GM18511 (cell line): ENCODE measurements around the gene PIK3AP1.
A peak's percentile ranks its signal among the peaks of the same experiment; 100 is the strongest.
"Not testable (repeated sequence)": the region's sequence is repeated elsewhere in the genome, so short reads cannot be mapped to it uniquely, and the experiment has no call there.

Source experiments
- ATAC-seq: cut with Tn5 transposase; IDR thresholded peaks from one replicate; pipeline ENCODE4 v1.9.1; 2021; ENCODE audit warnings: mild to moderate bottlenecking, moderate library complexity; ENCODE audit not compliant: unreplicated experiment

PIK3AP1 gene

DNA sequence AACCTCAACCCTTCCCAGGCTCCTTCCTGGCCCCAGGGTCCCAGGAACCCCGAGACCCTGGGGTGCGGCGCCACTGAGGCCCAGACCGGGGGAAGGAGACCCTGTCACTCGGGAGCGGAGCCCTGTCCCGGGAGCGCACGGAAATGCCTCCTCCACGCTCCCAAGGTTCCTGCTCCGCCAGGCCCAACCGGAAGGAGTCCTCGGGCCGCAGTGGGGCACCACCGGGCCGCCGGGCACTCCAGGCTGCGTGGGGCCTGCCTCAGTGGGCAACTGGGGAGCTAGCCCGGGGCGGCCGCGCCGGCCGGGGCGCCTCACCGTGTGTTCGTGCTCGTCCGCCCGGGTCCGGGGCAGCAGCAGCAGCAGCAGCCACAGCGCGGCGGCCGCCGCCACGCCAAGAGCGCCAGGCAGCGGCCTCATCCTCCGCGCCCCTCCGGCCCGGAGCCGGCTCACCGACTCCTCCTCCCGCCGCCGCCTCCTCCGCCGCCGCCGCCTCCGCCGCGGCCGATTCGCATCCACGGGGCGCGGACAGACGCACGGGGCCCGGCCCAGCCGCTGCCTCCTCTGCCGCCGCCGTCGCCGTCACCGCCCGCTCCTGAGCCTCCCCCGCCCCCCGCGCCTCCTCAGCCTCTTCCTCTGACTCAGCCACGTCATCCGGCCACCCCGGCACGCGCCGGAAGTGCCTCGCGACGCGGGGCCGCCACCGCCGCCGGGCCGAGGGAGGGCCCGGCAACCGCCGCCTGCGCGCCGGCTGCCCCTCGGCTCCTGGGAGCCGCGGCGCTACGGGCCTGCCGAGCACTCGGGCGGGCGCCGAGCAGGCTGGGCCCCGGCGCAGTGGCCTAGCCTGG, 133.7 kb downstream of the PIK3AP1 start, which contains the start of gene TM9SF3:
TM9SF3 (minus strand) TSS at position 594 of the 845 bp plus-strand sequence; CDS start at position 417, 177 bp downstream.
- ATAC-seq: peak; percentile 77

DNA sequence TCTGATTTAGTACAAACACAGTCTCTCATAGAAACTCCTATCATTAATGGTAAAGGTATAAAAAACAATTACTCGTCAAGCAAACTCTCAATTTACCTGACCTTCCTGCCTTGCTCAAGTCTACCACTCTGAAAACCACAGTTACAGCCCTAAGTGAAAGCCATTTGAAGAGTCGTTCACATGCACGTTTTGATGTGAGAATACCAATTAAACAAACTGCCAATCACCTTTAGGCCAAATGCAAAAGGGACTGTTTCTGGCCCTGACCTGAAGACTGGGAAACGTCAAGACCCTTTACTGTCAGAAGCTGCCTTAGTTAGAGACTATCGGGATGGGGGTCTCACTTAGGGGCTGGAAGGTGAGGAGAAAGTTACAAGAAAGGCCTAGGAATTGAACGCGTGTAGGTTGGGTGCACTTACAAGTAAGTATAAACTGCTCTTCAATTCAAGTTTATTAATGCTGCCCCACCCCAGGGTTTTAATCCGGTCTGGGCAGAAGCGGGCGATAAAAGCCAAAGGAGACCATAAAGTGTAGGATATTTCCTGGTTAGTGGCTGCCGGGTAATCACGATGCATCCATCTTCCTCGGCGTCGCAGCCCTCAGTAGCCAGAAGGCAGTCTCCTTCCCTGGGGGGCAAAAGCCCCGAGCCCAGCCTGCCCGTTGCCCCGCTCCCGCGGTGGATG, 134.4 kb downstream of the PIK3AP1 start:
- peak; percentile 15 for ATAC-seq

DNA sequence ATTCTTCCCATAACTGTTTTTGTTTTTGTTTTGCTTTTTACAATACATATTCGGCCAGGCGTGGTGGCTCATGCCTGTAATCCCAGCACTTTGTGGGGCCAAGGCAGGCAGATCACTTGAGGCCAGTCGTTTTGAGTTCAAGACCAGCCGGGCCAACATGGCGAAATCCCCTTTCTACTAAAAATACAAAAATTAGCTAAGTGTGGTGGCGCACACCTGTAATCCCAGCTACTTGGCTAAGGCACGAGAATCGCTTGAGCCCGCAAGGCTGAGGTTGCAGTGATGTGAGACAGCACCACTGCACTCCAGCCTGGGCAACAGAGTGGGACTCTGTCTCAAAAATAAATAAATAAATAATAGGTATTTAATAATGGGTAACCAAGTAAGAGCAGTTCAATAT, 135.8 kb downstream of the PIK3AP1 start:
- no peak for ATAC-seq

DNA sequence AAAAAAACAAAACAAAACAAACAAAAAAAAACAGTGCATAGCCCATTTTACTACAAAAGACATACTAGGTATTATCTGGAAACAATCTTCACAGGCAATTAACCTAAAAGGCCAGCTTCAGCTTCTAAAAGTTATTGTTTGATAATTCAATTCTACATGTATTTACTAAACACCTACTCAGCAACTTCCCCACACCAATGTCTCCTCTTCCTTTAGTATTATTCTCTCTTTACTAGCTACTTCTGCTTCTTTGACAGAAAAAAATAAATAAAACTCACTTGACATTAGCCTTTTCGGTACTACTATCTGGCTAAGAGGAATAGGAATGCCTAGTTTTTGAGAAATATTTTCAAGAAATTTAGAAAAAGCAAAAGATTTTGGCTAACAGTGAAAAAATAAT, 136.3 kb downstream of the PIK3AP1 start:
- ATAC-seq: no peak

- ATAC-seq: no peak
Observed at GRCh38 chr10:96579133-96579532, 141.2 kb downstream of the PIK3AP1 start.

DNA sequence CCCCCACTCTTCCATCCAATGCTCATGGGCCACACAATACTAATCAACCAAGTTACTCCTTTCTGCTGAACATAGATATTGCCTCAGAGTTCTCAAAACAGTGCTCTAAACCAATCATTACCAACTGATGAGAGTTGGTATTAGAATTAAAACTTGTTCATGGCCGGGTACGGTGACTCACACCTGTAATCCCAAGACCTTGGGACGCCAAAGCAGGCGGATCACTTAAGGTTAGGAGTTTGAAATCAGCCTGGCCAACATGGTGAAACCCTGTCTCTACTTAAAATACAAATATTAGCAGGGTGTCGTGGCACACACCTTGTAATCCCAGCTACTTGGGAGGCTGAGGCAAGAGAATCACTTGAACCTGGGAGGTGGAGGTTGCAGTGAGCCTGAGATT, 141.7 kb downstream of the PIK3AP1 start:
- ATAC-seq: no peak

DNA sequence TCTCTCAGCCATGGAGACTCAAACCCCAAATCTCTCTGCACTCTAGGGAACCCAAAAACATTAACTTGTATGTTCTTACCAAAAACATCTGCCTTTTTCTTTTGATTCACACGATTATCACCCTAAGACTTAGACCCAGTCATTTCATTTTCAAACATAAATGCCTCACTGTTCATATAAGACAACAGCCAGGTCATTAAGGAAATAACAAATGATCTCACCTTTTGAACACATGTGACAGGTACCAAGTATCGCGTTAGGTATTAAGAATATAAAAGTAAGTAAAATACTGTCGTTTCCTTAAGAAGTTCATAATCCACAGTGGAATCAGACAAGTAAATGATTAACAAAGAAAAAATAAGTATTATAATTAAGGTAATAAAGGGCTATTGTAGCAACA, 142.3 kb downstream of the PIK3AP1 start:
- ATAC-seq: no peak

DNA sequence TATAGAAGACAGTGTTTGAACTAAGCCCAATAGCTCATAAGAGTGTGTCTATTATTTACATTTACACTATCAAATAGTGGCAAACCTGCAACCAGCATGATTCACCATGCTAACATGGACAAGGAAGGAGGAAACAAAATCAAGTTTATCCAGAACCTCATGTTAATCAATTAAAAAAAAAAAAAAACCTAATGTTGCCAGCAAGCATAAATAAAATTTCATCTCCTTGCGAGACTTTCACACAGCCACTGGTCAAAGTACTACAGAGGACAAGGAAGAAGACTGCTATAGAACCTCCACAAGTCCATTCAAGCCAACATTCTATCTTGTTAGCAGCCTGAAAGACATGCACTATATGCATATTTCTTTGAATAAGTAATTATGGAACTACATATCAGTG, 143.2 kb downstream of the PIK3AP1 start:
- no peak for ATAC-seq

DNA sequence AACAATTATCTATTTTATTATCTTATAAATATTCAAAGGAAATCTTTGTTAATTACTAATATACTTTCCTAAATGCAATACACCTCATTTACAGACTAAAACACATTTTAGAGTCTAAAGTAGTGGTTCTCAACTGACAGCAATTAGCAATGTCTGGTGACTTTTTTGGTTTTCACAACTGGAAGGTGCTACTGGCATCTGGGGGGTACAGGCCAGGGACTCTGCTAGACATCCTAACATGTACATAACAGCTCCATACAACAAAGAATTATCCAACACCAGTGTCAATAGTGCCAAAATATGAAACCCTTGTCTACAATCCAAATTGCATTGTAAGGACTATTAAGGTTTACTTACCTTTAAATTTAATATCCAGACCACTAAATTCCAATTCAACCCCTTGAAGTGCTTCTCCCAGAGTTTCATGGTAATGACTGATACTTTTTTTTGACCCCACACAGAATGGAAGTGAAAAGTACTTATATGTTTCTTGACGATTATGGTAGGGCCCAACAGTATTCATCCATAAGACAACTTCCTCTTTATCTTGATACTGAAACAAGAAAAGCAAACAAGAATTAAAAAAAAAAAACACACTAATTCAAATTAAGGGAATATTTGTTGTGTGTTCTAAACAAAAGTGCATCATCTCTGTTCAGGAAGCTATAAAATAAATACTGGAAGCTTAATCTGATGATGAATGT, 143.9 kb downstream of the PIK3AP1 start:
- no peak for ATAC-seq

- not testable (repeated sequence) for ATAC-seq
Observed at GRCh38 chr10:96574564-96574963, 145.8 kb downstream of the PIK3AP1 start.

DNA sequence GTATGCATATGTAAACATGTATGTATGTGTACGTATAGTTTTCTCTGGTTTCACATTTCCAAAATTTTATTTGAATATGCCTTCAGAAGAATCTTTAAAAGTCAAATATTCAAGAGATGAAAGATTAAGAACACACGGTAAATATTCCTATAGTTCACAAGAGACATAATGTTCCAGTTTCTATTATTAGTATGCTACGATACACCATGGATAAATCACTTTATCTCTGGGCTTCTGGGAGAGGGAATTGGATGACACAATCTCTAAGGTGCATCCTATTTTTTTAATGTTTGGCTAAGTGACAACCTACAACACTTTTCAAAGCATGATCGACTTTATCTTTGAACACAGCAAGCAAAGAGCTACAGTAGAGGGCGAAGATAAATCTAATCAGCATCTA, 147.3 kb downstream of the PIK3AP1 start:
- no peak for ATAC-seq

DNA sequence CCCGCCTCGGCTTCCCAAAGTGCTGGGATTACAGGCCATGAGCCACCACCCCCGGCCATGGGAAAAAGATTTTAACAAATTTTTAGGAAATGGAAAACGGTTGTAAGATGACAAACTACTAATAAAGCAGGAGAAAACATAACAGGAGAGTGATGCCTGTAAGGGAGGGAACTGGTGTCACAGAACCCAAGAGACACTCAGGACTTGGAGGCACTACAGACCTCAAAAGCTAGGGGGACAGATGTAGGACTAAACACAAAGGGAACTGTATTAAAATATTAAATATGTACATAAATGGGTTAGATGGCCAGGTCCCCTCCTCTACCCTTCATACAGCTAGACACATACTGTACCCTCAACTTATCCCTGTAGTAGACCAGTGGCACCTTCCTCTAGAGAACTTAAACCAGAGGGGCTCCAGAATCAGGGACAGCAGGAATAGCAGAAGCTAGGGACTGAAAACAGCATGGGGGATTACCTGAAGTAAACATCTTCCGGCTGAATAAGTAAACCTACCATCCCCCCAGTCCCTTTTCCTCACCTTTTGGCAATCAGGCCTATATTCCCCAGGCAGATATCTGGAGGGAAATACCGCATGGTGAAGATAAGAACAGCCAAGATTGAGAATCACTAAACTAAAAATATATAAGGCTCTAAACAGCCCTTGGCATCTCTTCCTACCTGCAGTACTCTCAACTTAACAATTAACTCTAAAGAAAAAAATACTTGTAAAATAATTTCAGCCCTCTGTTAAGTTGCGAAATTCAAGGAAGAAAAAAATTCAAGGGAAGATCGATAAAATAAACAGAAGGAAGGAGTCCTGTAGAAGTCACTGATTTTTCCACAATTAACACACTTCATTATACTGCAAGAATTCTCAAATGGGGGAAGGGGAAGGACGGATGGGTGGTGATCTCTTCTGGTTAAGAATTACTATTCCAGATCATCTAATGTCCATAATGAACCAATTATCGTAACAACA, 149.0 kb downstream of the PIK3AP1 start:
- ATAC-seq: no peak

DNA sequence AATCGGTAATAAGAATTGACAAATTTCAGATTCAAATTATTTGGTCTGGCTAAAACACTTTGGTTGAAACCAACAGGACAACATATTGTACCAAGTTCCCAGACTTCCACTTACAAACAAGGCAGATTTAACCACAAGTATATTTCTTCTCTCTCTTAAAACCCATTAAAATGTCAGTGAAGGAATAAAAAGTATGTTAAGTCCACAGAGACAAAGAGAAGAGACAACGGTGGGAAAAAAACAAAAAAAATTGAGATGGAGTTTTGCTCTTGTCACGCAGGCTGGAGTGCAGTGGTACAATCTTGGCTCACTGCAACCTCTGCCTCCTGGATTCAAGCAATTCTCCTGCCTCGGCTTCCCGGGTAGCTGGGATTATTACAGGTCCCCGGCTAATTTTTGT, 149.8 kb downstream of the PIK3AP1 start:
- no peak for ATAC-seq

DNA sequence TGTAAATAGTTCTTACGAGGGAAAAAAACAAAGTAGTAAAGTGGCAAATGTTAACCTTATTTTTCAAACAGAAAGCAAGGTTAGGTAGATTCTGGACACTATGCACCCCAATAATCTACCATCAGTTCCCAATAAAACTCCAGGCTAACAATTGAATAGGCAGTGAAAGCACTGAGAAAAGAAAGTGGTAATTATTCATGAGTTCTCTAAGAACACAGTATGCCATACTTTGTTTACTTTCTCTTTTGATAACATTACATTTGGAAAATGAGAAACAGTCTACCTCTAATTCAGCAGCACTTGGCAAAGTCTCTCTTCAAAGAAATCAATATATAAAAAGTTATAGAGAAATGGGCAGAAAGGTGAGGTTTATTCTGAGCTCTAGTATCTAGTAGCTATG, 151.9 kb downstream of the PIK3AP1 start:
- no peak for ATAC-seq

GRCh38 chr10:96565774-96566173, 154.5 kb downstream of the PIK3AP1 start:
- no peak for ATAC-seq

DNA sequence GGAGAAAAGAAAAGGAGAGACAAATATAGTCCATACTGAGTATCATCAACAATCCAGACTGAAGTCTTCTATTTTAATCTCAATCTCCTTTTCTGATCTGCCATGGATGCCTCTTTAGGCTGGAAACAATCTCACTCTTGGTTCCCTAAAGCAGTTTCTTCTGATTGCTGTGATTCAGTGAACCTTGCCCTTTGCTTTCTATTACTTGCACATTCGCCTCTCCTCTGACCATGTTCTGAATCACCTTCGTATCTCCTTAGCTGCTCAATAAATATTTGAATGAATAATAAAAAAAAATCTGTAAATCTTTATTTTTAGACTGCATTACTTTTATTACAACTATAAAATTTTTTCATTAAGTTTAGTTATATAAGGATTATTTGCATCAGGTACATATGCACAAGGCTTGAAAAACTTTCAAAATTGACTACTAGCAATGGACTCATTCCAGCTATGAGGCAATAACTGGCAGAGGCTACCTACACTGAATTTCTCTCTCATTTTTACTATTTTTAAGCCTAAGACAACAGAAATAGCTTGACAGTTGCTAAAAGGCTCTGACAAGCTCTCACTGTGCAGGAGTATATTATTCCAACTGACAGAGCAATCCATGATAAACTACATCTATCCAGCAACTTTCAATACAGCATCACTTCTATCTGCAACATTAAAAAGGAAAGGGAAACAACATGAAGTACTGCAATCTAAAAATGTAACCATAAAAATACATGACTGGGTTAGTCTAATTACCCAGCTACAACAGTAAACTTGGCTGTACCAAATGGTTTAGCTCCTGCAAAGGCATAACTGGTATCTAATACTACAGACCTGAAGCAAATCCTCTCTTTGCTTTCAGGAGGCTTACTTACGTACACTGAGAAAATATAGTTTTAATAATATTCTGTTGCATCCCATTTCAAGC, 159.1 kb downstream of the PIK3AP1 start:
- no peak for ATAC-seq

DNA sequence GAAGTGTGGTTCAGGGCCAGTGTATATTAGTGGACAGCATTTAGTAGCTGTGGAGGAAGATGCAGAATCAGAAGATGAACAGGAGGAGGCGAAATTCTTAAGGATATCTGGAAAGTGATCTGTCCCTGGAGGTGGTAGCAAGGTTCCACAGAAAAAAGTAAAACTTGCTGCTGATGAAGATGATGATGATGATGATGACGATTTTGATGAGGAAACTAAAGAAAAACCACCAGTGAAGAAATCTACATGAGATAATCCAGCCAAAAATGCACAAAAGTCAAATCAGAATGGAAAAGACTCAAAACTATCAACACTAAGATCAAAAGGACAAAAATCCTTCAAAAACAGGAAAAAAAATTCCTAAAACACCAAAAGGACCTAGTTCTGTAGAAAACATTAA, 159.8 kb downstream of the PIK3AP1 start:
- ATAC-seq: no peak

DNA sequence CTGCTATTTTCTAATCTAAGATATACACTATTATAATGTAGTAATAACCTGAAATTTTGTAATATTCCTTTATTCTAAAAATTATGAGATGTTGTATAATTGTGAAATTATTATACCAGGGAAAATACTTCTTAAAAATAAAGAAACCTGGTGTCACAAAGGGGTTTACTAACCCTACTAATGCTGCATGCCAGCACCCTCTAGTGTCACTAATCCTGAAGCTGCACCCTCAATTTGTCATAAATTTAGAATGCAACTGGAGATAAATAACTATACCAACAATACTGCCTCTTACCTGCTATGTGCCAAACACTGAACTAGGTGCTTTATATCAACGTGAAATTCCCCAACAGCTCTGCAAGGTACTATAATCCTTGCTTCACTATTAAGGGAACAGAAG, 164.3 kb downstream of the PIK3AP1 start:
- no peak for ATAC-seq

DNA sequence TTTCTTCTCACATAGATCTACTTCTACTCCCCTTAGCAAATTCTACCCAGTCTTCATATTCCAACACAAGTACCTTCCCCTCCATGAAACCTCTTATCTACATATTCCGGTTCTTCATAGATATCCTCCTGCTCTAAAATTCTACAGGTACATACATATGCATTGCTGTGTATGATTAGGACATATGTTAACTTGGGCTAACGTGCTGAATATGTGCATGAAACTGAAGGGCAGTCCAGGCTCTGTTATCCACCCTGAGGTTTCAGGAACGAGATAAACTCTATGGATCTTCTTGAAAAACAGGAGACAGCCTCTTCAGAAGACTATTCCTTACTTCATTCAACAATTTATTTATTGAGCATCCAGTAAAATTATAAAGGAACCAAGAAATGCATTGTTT, 165.0 kb downstream of the PIK3AP1 start:
- no peak for ATAC-seq
